Neuronal stem cell (in vitro differentiated cells): ENCODE data around the gene MARVELD3.

ENCODE experiments used
- DNase-seq: peaks from one replicate; pipeline ENCODE4 v3.0.0-alpha.2; 2013; ENCODE audit warnings: low spot score
- H2AFZ ChIP-seq: one replicate; pipeline ENCODE4 v1.6.1; 2013; ENCODE audit warnings: mild to moderate bottlenecking, low read length, inconsistent platforms
- H2AK5ac ChIP-seq: 2 replicates; pipeline ENCODE4 v1.6.1; 2013; ENCODE audit warnings: low read depth, mild to moderate bottlenecking, inconsistent platforms, low read length, moderate library complexity, mixed read lengths
- H2BK120ac ChIP-seq: 2 replicates; pipeline ENCODE4 v1.6.1; 2013; ENCODE audit warnings: low read depth, mild to moderate bottlenecking, inconsistent platforms, low read length, moderate library complexity, mixed read lengths
- H2BK12ac ChIP-seq: one replicate; pipeline ENCODE4 v1.6.1; 2013; ENCODE audit warnings: low read length, inconsistent platforms
- H2BK15ac ChIP-seq: 2 replicates; pipeline ENCODE4 v1.6.1; 2013; ENCODE audit warnings: mild to moderate bottlenecking, low read length, inconsistent platforms, mixed read lengths
- H2BK5ac ChIP-seq: one replicate; pipeline ENCODE4 v1.6.1; 2013; ENCODE audit warnings: inconsistent platforms, mild to moderate bottlenecking, low read length, moderate library complexity
- H3K14ac ChIP-seq: one replicate; pipeline ENCODE4 v1.6.1; 2013; ENCODE audit warnings: low read length, inconsistent platforms
- H3K18ac ChIP-seq: 2 replicates; pipeline ENCODE4 v1.6.1; 2013; ENCODE audit warnings: low read length, inconsistent platforms
- H3K23ac ChIP-seq: 2 replicates; pipeline ENCODE4 v1.6.1; 2013; ENCODE audit warnings: low read depth, mild to moderate bottlenecking, mixed read lengths, low read length, inconsistent platforms; ENCODE audit not compliant: poor library complexity
- H3K27ac ChIP-seq: replicated peaks from 3 replicates; pipeline ENCODE4 v1.5.1; 2013; ENCODE audit warnings: low read length, inconsistent platforms
- H3K27me3 ChIP-seq, 3 experiments: 2 replicates each; pipeline ENCODE4 v1.6.1; 2013; ENCODE audit warnings: low read length in 3 of 3, mild to moderate bottlenecking in 2 of 3, inconsistent platforms in 1 of 3, low read depth in 1 of 3, mixed read lengths in 1 of 3, moderate library complexity in 1 of 3; ENCODE audit not compliant: control insufficient read depth in 3 of 3, insufficient read depth in 3 of 3
- H3K36me3 ChIP-seq, 2 donors: replicated peaks in 1 of 2; 2 replicates each; pipeline ENCODE4 v1.6.1; 2013; ENCODE audit warnings: low read length in 2 of 2; ENCODE audit not compliant: control insufficient read depth in 2 of 2, insufficient read depth in 2 of 2
- H3K4ac ChIP-seq: 2 replicates; pipeline ENCODE4 v1.6.1; 2013; ENCODE audit warnings: inconsistent platforms, mild to moderate bottlenecking, low read length, moderate library complexity
- H3K4me1 ChIP-seq, 2 donors: 1 replicate in 1 of 2; 2 replicates in 1 of 2; pipeline ENCODE4 v1.6.1; 2013; ENCODE audit warnings: low read length in 2 of 2, low read depth in 1 of 2; ENCODE audit not compliant: control insufficient read depth in 2 of 2, insufficient read depth in 1 of 2
- H3K4me2 ChIP-seq: one replicate; pipeline ENCODE4 v1.6.1; 2013; ENCODE audit warnings: mild to moderate bottlenecking, low read length, inconsistent platforms; ENCODE audit not compliant: insufficient read depth, poor library complexity, severe bottlenecking
- H3K4me3 ChIP-seq, 2 donors: 2 replicates each; pipeline ENCODE4 v1.5.1; 2013; ENCODE audit warnings: low read length in 2 of 2, mild to moderate bottlenecking in 2 of 2, inconsistent platforms in 1 of 2, moderate library complexity in 1 of 2
- H3K79me1 ChIP-seq: one replicate; pipeline ENCODE4 v1.6.1; 2013; ENCODE audit warnings: low read depth, mild to moderate bottlenecking, inconsistent platforms, low read length, moderate library complexity
- H3K9ac ChIP-seq: one replicate; pipeline ENCODE4 v1.6.1; 2013; ENCODE audit warnings: mild to moderate bottlenecking, low read depth, low read length, inconsistent platforms; ENCODE audit not compliant: poor library complexity
- H3K9me3 ChIP-seq, 2 donors: replicated peaks in 1 of 2; 2 replicates each; pipeline versions ENCODE3 to v1.6.1; 2013; ENCODE audit warnings: low read length in 2 of 2, mild to moderate bottlenecking in 2 of 2, inconsistent platforms in 1 of 2, low read depth in 1 of 2, mixed read lengths in 1 of 2, moderate library complexity in 1 of 2; ENCODE audit not compliant: control insufficient read depth in 2 of 2, insufficient read depth in 1 of 2
- H4K8ac ChIP-seq: one replicate; pipeline ENCODE4 v1.6.1; 2013; ENCODE audit warnings: low read depth, mild to moderate bottlenecking, inconsistent platforms, low read length, moderate library complexity
- H4K91ac ChIP-seq: one replicate; pipeline ENCODE4 v1.6.1; 2013; ENCODE audit warnings: low read length, low read depth, mild to moderate bottlenecking, inconsistent platforms; ENCODE audit not compliant: poor library complexity
- WGBS, 2 donors: extraction: QIAGEN DNeasy Blood & Tissue Kit; methylation state at CpG; one replicate each; pipeline ENCODE4 v1.1.7; 2013; ENCODE audit warnings: missing lambda C conversion rate in 2 of 2, mixed read lengths in 1 of 2; ENCODE audit not compliant: insufficient read length in 2 of 2, insufficient replicate concordance in 1 of 2; ENCODE audit errors: extremely low coverage in 2 of 2; 5-methylcytosine and 5-hydroxymethylcytosine counted together

The MARVELD3 gene

DNA sequence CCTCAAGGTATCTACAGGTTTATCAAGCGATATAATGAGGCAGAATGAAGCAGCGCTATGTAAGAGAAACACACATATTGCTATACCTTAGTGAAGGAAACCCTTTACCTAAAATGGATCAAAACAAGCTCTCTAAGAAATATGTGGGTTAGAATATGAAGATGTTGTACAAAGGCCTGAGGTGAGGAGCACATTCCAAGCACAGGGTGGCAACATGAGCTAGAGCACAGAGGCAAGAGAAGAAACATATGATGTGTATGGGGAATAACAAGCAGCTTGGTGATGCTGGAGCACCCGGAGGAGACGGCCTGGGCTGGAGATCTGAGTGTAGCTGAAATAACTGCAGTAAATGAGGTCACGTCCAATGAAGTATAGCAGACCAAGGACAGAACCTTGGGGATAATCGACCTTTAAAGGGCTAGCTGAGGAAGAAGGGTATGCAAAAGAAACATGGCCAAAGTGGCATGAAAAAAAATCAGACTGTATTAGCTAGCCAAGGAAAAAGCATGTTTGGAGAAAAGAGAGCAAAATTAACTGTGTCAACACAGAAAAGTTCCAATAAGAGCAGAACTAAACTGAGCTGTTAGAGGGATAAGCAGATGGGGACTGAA lies 44.0 kb downstream of the MARVELD3 start:
- Histone ChIP-seq H3K36me3 (peaks cover 15 to 94% of the 10 kb centered on the region in 2 donors), H2AK5ac (no peak overlapping the region), H3K27me3 (no peaks in the 10 kb centered on the region), H3K18ac (no peak overlapping the region), H3K9ac (no peak overlapping the region), H3K9me3 (no peaks in the 10 kb centered on the region), H4K91ac (no peak overlapping the region), H2BK5ac (no peak overlapping the region), H3K79me1 (no peaks in the 10 kb centered on the region), H3K4me1 (no peaks in the 10 kb centered on the region), H2BK120ac (no peak overlapping the region), H3K4ac (no peak overlapping the region), H3K14ac (no peak overlapping the region), H2BK15ac (no peak overlapping the region), H3K4me3 (no peak overlapping the region), H2AFZ (no peak overlapping the region), H4K8ac (no peak overlapping the region), H3K27ac (no peak overlapping the region), H2BK12ac (no peak overlapping the region), H3K4me2 (no peak overlapping the region), H3K23ac (no peak overlapping the region)
- WGBS, 2 donors = no CpG with 5 or more reads among the region's 6 CpGs
- DNase-seq = no peak

DNA sequence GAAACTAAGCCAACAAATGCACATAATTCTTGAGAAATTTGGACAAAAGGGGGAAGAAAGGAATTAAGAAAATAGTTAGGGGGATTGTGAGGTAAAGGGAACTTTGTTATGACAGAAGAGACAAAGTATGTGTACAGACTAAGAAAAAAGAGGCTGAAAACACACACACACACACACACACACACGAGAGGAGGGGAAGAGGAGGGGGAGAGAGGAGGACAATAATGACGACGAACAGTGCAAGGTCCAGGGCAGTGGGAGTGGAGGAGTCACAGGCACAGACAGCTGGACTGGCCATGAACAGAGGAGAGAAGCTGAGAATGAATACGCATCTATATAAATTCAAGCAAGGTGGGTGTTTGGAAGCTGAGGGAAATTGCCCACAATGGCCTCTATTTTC lies 44.6 kb downstream of the MARVELD3 start:
- DNase-seq = no peak

DNA sequence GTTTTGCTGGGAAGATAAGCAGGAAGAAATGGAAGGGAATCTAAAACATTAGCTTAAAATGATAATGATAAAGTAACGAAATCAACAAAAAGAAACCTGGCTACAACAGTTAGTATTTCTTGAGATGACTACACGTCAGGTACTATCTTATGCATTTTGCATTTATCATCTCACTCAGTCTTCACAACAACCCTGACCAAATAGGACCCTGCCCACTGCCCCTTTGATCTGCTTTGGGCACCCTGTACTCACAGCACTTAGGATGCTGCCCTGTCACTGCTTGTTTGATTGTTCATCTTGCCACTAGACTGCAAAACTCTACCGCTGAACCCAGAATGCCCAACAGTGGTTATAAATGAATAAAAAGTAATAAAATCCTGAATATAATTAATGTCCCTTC lies 45.2 kb downstream of the MARVELD3 start:
- no peak overlapping the region for H3K23ac ChIP-seq
- H3K4ac ChIP-seq = no peak overlapping the region
- no peak overlapping the region for H3K14ac ChIP-seq
- no peak overlapping the region for H3K27ac ChIP-seq
- H3K18ac ChIP-seq = no peak overlapping the region
- H3K4me2 ChIP-seq = no peak overlapping the region
- no CpG with 5 or more reads among the region's 3 CpGs for WGBS, 2 donors
- H2BK15ac ChIP-seq = no peak overlapping the region
- H4K91ac ChIP-seq = no peak overlapping the region
- H3K79me1 ChIP-seq = no peaks in the 10 kb centered on the region
- H3K4me1 ChIP-seq = no peaks in the 10 kb centered on the region
- H4K8ac ChIP-seq = no peak overlapping the region
- H2AFZ ChIP-seq = no peak overlapping the region
- no peak overlapping the region for H2BK120ac ChIP-seq
- no peak overlapping the region for H3K9ac ChIP-seq
- H2AK5ac ChIP-seq = no peak overlapping the region
- no peak overlapping the region for H2BK12ac ChIP-seq
- no peaks in the 10 kb centered on the region for H3K9me3 ChIP-seq
- H3K4me3 ChIP-seq = no peak overlapping the region
- no peak for DNase-seq
- H2BK5ac ChIP-seq = no peak overlapping the region
- no peaks in the 10 kb centered on the region for H3K27me3 ChIP-seq
- H3K36me3 ChIP-seq = peaks cover 18 to 94% of the 10 kb centered on the region in 2 donors

More for the DNA sequence above, 44.6 kb downstream of the MARVELD3 start:
- no peak overlapping the region for H4K91ac ChIP-seq
- H3K18ac ChIP-seq = no peak overlapping the region
- H2BK5ac ChIP-seq = no peak overlapping the region
- WGBS, 2 donors = no CpG with 5 or more reads among the region's 4 CpGs
- no peak overlapping the region for H2BK12ac ChIP-seq
- no peaks in the 10 kb centered on the region for H3K9me3 ChIP-seq
- H2BK120ac ChIP-seq = no peak overlapping the region
- H3K4ac ChIP-seq = no peak overlapping the region
- H3K27me3 ChIP-seq = no peaks in the 10 kb centered on the region
- no peaks in the 10 kb centered on the region for H3K4me1 ChIP-seq
- no peak overlapping the region for H3K23ac ChIP-seq
- no peak overlapping the region for H3K4me3 ChIP-seq
- H3K36me3 ChIP-seq = peaks cover 16 to 94% of the 10 kb centered on the region in 2 donors
- H3K79me1 ChIP-seq = no peaks in the 10 kb centered on the region
- no peak overlapping the region for H3K4me2 ChIP-seq
- no peak overlapping the region for H3K27ac ChIP-seq
- no peak overlapping the region for H3K14ac ChIP-seq
- no peak overlapping the region for H2AK5ac ChIP-seq
- no peak overlapping the region for H2BK15ac ChIP-seq
- H3K9ac ChIP-seq = no peak overlapping the region
- no peak overlapping the region for H4K8ac ChIP-seq
- no peak overlapping the region for H2AFZ ChIP-seq

DNA sequence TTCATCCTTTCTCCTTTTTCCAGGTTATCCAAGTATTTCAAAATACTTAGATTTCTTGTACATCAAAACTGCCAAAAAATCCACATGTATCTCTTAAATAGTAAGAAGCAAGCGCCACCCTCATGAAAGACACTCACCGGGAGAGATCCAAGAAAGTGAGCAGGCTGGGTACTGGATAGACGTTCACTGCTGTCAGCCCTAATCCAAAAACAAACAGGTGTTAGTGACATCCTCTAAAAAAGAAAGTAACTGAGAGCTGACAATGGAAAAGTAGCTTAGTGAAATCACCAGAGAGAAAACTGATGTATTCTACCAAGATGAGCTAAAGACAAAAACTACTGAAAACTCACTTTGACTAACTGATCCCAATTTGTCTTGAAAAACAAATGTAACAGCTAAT lies 46.1 kb downstream of the MARVELD3 start:
- Histone ChIP-seq H3K36me3 (peaks cover 19 to 94% of the 10 kb centered on the region in 2 donors), H3K4me3 (no peak overlapping the region), H3K4ac (no peak overlapping the region), H2AK5ac (no peak overlapping the region), H3K9ac (no peak overlapping the region), H3K79me1 (no peaks in the 10 kb centered on the region), H3K4me1 (no peaks in the 10 kb centered on the region), H4K8ac (no peak overlapping the region), H2BK15ac (no peak overlapping the region), H3K23ac (no peak overlapping the region), H3K27me3 (no peaks in the 10 kb centered on the region), H2AFZ (no peak overlapping the region), H4K91ac (no peak overlapping the region), H2BK5ac (no peak overlapping the region), H2BK120ac (no peak overlapping the region), H2BK12ac (no peak overlapping the region), H3K9me3 (no peaks in the 10 kb centered on the region), H3K18ac (no peak overlapping the region), H3K27ac (no peak overlapping the region), H3K14ac (no peak overlapping the region), H3K4me2 (no peak overlapping the region)
- WGBS, 2 donors = no CpG with 5 or more reads among the region's 3 CpGs
- DNase-seq = no peak
